NCI-H2029 (cell line): ENCODE measurements around the gene ITGB8.

Experiments
- DNase-seq: peaks from one replicate; lab custom pipeline; 2025; lab: John Stamatoyannopoulos, UW

The ITGB8 gene

GRCh38 chr7:20340839-20341238, 10.1 kb downstream of the ITGB8 start:
- DNase-seq, result no peak

- no peak for DNase-seq
Observed at GRCh38 chr7:20343205-20343604, 12.5 kb downstream of the ITGB8 start.

- DNase-seq, result no peak
Observed at GRCh38 chr7:20343941-20344340, 13.2 kb downstream of the ITGB8 start.

GRCh38 chr7:20344396-20344795, 13.7 kb downstream of the ITGB8 start:
- DNase-seq, result no peak

GRCh38 chr7:20346577-20346976, 15.9 kb downstream of the ITGB8 start:
- DNase-seq, result no peak

GRCh38 chr7:20347680-20348079, 17.0 kb downstream of the ITGB8 start:
- no peak for DNase-seq

GRCh38 chr7:20348125-20348807, 17.6 kb downstream of the ITGB8 start:
- no peak for DNase-seq

- DNase-seq, result no peak
Observed at GRCh38 chr7:20350518-20350951, 19.8 kb downstream of the ITGB8 start.

- DNase-seq, result no peak
Observed at GRCh38 chr7:20350996-20351692, 20.4 kb downstream of the ITGB8 start.

GRCh38 chr7:20351901-20352300, 21.2 kb downstream of the ITGB8 start:
- DNase-seq, result no peak

- no peak for DNase-seq
Observed at GRCh38 chr7:20352573-20353306, 22.0 kb downstream of the ITGB8 start.

GRCh38 chr7:20354610-20355528, 24.2 kb downstream of the ITGB8 start:
- no peak for DNase-seq

GRCh38 chr7:20358106-20358505, 27.4 kb downstream of the ITGB8 start:
- DNase-seq, result no peak

- no peak for DNase-seq
Observed at GRCh38 chr7:20358762-20359282, 28.1 kb downstream of the ITGB8 start.

GRCh38 chr7:20359341-20359963, 28.8 kb downstream of the ITGB8 start:
- DNase-seq, result no peak

GRCh38 chr7:20362574-20363253, 32.0 kb downstream of the ITGB8 start:
- no peak for DNase-seq

- DNase-seq, result no peak
Observed at GRCh38 chr7:20364571-20365196, 34.0 kb downstream of the ITGB8 start.

GRCh38 chr7:20365486-20365885, 34.8 kb downstream of the ITGB8 start:
- DNase-seq, result no peak

- DNase-seq, result no peak
Observed at GRCh38 chr7:20374399-20374798, 43.7 kb downstream of the ITGB8 start.

- DNase-seq, result no peak
Observed at GRCh38 chr7:20376796-20377195, 46.1 kb downstream of the ITGB8 start.
